ENCODE data around the gene ANGPTL2. TPM values are rescaled to one million over a fixed set of nuclear protein-coding genes. Genes with fewer than 3 reads are reported as not detected.

Gene ANGPTL2
- total RNA-seq, 1 experiment from 2014 or later: 0.08 TPM

- Histone ChIP-seq H3K27ac (ENCODE audit: low read length) (no peak overlapping the region), H3K4me1 (ENCODE audit: control insufficient read depth, insufficient read depth, low read length) (no peaks in the 10 kb centered on the region; the same call in 1 of the 2 replicates), H3K36me3 (ENCODE audit: control insufficient read depth, insufficient read depth, low read length) (no peaks in the 10 kb centered on the region), H3K4me3 (ENCODE audit: low read depth in 2 of 2, low read length in 2 of 2) (no peak overlapping the region), H3K27me3 (ENCODE audit: control insufficient read depth, insufficient read depth, low read length) (no peaks in the 10 kb centered on the region), H3K9me3 (ENCODE audit: control insufficient read depth, insufficient read depth, low read depth, low read length) (no peaks in the 10 kb centered on the region)
- ATAC-seq (no peak), DNase-seq (ENCODE audit: low read depth, low spot score) (peak; percentile 5)
- TF ChIP-seq SIN3A (IDR thresholded peaks at IDR 0.05; ENCODE audit: borderline replicate concordance, insufficient read depth, low read depth, low read length) (no peak), REST (IDR thresholded peaks at IDR 0.05; ENCODE audit: insufficient read depth in 1 of 2, low read depth in 2 of 2, low read length in 1 of 2) (no peak), CTCF (IDR thresholded peaks at IDR 0.05) (no peak), TCF7L2 (IDR thresholded peaks at IDR 0.05; ENCODE audit: low read depth, low read length) (no peak), POLR2AphosphoS5 (IDR thresholded peaks at IDR 0.05; ENCODE audit: low read depth, low read length) (no peak)
- POLR2A ChIA-PET: no interaction called here
- BruUV-seq (replicated peaks): no TSS peak
- intact Hi-C loops (cut with micrococcal nuclease; ENCODE audit: unreplicated experiment) (no loop called here), in situ Hi-C loops (cut with HindIII; ENCODE audit: low pct_unique_long_range_greater_than_20kb, low sequenced_read_pairs) (no loop called here)
- CTCF ChIA-PET: no interaction called here
Measured at GRCh38 chr9:127131871-127132270, 9.4 kb upstream of the ANGPTL2 start.

DNA sequence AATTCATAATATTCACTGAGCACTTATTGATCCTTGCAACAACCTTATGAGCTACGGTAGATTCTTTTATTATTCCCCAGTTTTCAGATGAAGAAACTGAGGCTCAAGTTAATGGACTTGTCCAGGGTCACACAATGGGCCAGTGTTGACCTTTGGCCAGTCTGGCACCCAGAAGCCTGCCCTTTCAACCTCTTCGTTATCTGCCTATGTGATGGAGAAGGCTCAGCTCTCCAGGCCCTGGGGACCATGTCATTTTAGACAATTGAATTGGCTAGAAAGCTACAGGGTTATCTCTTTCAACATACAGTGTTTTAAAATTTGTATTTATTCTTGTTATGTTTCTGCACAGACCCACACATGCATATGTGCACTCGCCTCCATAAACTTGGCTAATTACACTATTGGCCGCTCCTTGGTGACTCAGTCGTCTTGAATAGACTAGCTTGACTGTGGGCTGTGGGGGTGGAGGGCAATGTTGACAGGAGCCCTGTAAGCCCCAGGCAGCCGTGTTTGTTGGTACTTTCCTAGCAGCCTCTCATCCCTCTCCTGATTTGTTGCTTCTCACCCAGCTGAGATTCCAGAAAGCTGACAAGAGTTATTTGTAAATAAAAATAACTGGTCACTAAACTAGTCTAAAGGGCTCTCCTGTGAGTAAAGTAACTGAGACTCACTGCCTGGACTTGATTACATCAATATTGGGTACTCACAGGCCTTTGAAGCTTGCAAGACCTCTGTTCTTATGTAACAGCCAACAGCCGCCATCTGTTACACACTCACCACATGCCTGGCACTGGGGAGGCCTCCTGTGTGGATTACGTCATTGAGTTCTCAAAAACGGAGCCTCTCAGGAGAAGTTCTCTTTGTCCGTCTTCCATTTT lies 8.5 kb upstream of the ANGPTL2 start:
- TF ChIP-seq REST (IDR thresholded peaks at IDR 0.05; ENCODE audit: insufficient read depth in 1 of 2, low read depth in 2 of 2, low read length in 1 of 2) (no peak), CTCF (IDR thresholded peaks at IDR 0.05) (no peak), TCF7L2 (IDR thresholded peaks at IDR 0.05; ENCODE audit: low read depth, low read length) (no peak), SIN3A (IDR thresholded peaks at IDR 0.05; ENCODE audit: borderline replicate concordance, insufficient read depth, low read depth, low read length) (no peak), POLR2AphosphoS5 (IDR thresholded peaks at IDR 0.05; ENCODE audit: low read depth, low read length) (no peak)
- intact Hi-C loops (cut with micrococcal nuclease; ENCODE audit: unreplicated experiment): no loop called here
- no TSS peak for BruUV-seq (replicated peaks)
- Histone ChIP-seq H3K27me3 (ENCODE audit: control insufficient read depth, insufficient read depth, low read length) (no peaks in the 10 kb centered on the region), H3K9me3 (ENCODE audit: control insufficient read depth, insufficient read depth, low read depth, low read length) (no peaks in the 10 kb centered on the region), H3K4me1 (ENCODE audit: control insufficient read depth, insufficient read depth, low read length) (no peaks in the 10 kb centered on the region; the same call in 1 of the 2 replicates), H3K4me3 (ENCODE audit: low read depth in 2 of 2, low read length in 2 of 2) (no peak overlapping the region), H3K36me3 (ENCODE audit: control insufficient read depth, insufficient read depth, low read length) (no peaks in the 10 kb centered on the region), H3K27ac (ENCODE audit: low read length) (no peak overlapping the region)
- in situ Hi-C loops (cut with HindIII; ENCODE audit: low pct_unique_long_range_greater_than_20kb, low sequenced_read_pairs): no loop called here
- ChIA-PET CTCF (no interaction called here), POLR2A (no interaction called here)
- ATAC-seq (no peak), DNase-seq (ENCODE audit: low read depth, low spot score) (no peak)

Measured in Panc1 (cell line).